Measurements from ENCODE around the gene DUSP2.

The DUSP2 gene

DNA sequence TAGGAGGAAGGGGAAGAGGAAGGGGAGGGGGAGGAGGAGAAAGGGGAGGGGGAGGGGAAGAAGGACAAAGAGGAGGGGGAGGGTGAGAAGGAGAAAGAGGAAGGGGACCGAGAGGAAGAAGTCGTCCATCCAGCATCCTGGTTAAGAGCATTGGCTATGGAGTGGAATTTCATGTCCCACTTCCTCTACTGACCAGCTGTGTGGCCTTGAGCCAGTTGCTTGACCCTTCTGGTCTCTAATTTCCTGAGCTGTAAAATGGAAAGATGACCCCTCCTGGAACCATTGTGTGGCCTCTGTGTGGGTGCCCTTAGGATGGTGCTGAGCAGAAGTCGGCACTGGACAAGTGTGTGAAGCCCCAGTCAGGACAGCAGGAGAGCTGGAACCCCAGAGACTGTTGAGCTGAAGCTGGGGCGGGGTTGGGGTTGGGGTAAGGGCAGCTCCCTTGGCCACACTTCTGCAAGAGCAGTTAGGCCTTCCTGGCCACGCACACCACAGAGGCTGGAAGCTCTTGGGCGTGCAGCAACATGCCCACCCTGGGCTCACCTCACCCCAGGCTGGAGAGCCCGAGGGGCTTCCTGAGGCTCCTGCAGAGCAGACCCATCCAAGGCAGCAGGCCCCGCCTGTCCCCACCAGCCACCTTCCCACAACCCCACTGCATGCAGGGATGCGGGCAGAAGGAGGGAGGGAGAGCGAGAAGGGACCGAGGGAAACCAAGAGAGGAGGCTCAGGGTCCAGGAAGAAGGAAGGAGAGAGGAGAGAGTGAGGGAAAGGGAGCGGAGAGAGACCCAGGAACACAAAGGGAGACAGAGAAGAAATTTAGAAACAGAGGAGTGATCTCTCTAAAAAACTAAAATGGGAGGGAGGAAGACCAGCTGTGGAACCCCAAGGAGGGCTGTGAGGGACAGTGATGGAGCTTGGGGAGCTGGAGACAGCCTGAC lies 45.1 kb downstream of the DUSP2 start:
- ChIA-PET CTCF (interaction anchor here (0.6 to 1.4 kb wide), 4 partner anchors 17 to 78 kb away, joined by 3 to 6 read pairs (median 4); no protein-coding TSS in a partner anchor), POLR2A (ENCODE audit: low non-redundant PET) (no interaction called here)
- TF ChIP-seq, protein P1, sequence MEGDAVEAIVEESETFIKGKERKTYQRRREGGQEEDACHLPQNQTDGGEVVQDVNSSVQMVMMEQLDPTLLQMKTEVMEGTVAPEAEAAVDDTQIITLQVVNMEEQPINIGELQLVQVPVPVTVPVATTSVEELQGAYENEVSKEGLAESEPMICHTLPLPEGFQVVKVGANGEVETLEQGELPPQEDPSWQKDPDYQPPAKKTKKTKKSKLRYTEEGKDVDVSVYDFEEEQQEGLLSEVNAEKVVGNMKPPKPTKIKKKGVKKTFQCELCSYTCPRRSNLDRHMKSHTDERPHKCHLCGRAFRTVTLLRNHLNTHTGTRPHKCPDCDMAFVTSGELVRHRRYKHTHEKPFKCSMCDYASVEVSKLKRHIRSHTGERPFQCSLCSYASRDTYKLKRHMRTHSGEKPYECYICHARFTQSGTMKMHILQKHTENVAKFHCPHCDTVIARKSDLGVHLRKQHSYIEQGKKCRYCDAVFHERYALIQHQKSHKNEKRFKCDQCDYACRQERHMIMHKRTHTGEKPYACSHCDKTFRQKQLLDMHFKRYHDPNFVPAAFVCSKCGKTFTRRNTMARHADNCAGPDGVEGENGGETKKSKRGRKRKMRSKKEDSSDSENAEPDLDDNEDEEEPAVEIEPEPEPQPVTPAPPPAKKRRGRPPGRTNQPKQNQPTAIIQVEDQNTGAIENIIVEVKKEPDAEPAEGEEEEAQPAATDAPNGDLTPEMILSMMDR (conservative IDR thresholded peaks at IDR 0.05; ENCODE audit: low read depth) = no peak
- H3K27ac ChIP-seq = peak overlapping the region; percentile 67
- DNase-seq (ENCODE audit: low spot score) = peak; percentile 36

DNA sequence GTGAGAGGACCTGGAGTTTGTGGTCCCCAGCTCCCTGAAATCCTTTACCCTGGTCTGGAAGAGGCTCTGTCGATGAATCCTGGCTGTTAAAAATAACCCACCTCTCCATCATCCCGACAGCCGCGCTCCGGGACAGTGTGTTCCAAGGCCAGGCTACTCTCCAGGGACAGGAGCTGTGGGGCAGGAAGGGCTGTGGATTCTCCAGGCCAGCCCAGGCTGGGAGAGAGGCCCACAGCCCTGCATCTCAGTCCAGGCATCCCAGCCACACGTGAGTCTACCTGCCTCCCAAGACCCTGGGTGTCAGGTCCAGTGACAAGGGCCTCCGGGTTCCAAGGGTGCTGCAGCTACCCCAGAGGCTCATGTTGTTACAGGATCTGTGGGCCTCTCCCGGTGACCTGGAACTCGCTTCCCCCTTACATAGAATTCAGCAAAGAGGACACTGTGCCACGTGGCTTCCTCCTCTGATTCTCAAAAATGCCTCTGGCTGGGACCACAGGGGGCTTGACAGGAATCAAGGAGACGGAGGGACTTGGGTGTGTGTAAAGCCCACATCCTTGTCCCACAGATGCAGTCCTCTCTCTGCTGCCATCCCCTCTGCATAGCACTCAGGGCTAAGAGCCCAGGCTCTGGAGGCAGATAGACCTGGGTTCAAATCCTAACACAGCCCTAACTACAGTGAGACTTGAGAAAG lies 46.2 kb downstream of the DUSP2 start:
- no peak for DNase-seq (ENCODE audit: low spot score)
- ChIA-PET CTCF (interaction anchor here (0.7 to 1.1 kb wide), 2 partner anchors 26 to 751 kb away, joined by 3 read pairs; no protein-coding TSS in a partner anchor), POLR2A (ENCODE audit: low non-redundant PET) (no interaction called here)
- TF ChIP-seq, protein P1 (conservative IDR thresholded peaks at IDR 0.05; ENCODE audit: low read depth) = no peak
- H3K27ac ChIP-seq = no peak overlapping the region

DNA sequence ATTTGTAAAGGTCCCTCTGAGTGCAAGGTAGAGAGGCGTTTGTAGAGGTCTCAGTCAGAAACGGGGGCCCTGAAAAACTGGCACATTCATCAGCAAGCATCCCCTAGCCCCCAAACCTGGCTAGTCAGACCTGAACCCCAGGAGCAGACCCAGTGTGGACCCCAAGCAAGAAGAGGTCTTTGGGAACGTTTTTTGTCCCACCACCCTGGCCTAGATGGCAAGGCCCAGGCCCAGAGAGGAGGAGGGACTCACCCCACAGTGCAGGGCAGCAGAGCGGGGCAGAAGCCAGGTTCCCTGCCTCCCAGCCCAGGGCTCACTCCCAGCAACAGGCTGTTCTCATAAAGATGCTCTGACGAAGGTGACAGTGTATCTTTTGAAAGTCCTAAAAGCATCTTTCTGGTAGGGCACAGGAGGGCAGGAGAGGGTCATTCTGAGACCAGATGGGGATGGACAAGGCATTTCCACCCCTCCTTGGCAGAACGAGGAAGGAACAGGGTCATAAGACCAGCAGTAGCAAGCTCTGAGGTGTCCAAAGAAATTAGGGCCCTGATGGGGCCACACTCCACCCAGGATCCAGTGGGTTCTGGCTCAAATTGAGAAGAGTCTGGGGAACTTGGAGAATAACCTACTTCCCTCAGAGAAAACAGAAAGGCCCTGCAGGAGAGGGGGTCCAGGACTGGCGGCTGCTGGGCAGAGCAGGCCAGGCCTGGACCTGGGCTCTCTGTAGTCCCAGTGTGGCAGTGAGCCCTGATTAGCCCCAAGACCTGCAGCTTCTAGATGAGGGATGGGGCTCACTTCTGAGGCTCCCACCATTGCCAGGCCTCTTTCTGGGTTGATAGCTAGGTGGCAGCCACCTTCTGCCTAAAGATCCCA lies 47.1 kb downstream of the DUSP2 start:
- H3K27ac ChIP-seq = no peak overlapping the region
- TF ChIP-seq, protein P1 (conservative IDR thresholded peaks at IDR 0.05; ENCODE audit: low read depth) = no peak
- ChIA-PET POLR2A (ENCODE audit: low non-redundant PET) (no interaction called here), CTCF (interaction anchor here (0.7 to 1.1 kb wide), 2 partner anchors 25 to 752 kb away, joined by 3 read pairs; no protein-coding TSS in a partner anchor)
- no peak for DNase-seq (ENCODE audit: low spot score)

DNA sequence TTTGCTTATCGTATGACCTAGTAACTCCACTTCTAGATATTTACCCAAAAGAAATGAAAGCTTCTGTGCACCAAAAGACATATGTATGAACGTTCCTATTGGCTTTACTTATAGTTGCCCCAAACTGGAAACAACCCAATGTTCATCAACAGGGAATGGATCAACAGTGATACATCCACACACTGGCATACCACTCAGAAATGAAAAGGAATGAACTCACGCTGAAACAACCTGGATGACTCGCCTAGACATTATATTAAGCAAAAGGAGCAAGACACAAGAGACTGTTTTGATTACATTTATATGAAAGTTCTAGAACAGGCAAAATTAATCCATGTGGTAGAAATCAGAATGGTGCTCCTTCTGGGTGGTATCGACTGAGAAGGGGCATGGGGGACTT lies 47.8 kb downstream of the DUSP2 start:
- no peak overlapping the region for H3K27ac ChIP-seq
- CTCF ChIA-PET = no interaction called here

DNA sequence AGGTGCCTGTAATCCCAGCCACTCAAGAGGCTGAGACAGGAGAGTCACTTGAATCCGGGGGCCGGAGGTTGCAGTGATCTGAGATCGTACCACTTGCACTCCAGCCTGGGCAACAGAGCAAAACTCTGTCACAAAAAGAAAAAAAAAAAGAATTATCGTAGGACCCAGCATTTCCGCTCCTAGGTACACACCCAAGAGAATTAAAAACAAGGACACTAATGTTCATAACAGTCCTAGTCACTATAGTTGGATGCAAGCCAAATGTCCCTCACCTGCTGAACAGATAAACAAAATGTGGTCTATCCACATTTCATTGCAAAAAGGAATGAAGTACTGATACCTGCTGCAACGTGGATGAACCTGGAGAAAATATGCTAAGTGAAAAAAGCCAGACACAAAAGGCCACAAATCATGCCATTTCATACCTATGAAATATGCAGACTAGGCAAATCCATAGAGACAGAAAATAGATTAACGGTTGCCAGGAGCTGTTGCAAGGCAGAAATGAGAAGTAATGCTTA lies 50.1 kb downstream of the DUSP2 start:
- no peak overlapping the region for H3K27ac ChIP-seq
- TF ChIP-seq, protein P1 (conservative IDR thresholded peaks at IDR 0.05; ENCODE audit: low read depth) = no peak
- CTCF ChIA-PET = no interaction called here
- DNase-seq (ENCODE audit: low spot score) = no peak
- POLR2A ChIA-PET (ENCODE audit: low non-redundant PET) = no interaction called here

More for the DNA sequence above, 47.8 kb downstream of the DUSP2 start:
- TF ChIP-seq, protein P1 (conservative IDR thresholded peaks at IDR 0.05; ENCODE audit: low read depth) = no peak
- POLR2A ChIA-PET (ENCODE audit: low non-redundant PET) = no interaction called here
- DNase-seq (ENCODE audit: low spot score) = no peak
